Measurements from ENCODE around the gene MAMLD1.

Gene MAMLD1

DNA sequence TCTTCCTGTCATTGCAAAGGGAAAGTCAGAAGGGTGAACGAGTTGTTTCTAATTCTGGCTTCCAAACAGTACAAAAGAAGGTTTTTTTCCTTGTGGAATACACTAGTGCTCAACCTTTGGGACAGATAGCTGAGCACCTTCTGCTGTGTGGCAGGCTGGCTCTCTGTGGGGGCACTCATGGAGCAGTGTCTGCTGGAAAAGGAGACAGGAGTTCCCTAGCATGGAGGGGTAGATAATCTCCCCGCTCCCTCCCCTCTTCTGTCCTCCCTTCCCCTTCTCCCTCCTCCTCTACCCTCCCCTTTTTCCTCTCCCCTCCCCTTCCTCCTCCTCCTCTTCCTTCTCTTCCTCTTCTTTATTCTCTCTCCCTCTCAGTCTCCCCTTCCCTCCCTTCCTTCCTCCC is 142.9 kb downstream of the MAMLD1 start:
- Histone ChIP-seq H3F3A (ENCODE audit: control insufficient read depth, insufficient read depth) (no peaks in the 10 kb centered on the region), H3K4me2 (ENCODE audit: low read length) (no peak overlapping the region)

DNA sequence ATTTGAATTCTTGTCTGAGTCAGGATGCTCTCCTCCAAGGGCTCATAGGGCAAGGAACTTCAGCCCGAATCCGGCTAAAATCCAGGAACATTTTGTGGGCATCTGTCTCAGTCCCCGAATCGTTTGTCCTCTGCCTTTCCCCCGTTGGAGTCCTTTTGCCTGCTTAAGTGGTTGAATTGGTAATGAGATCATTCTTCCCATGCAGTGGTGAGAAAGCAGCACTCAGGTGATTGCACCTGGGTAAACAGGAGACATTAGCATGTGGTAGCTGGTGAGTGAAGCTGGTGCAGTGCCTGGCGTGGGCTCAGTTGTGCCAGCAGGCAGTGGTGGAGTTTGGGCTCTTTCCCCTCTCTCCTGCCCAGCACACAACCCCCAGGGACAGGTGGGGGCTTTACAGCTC is 143.4 kb downstream of the MAMLD1 start:
- H3F3A ChIP-seq (ENCODE audit: control insufficient read depth, insufficient read depth), result no peaks in the 10 kb centered on the region
- no peaks in the 10 kb centered on the region for H3K27me3 ChIP-seq (ENCODE audit: control insufficient read depth, low read length)
- no peaks in the 10 kb centered on the region for H3K79me2 ChIP-seq (ENCODE audit: control insufficient read depth, low read length)
- no peaks in the 10 kb centered on the region for H3K4me1 ChIP-seq (ENCODE audit: control insufficient read depth, low read length)
- no peaks in the 10 kb centered on the region for H3K36me3 ChIP-seq (ENCODE audit: control insufficient read depth, low read length)
- no peak overlapping the region for H3K4me3 ChIP-seq (ENCODE audit: low read length)
- H3K9me3 ChIP-seq (ENCODE audit: control insufficient read depth, insufficient read depth, low read length), result no peaks in the 10 kb centered on the region
- H3K27ac ChIP-seq (ENCODE audit: low read depth, low read length), result no peak overlapping the region
- H3K9me2 ChIP-seq (replicated peaks; ENCODE audit: control insufficient read depth, low read length), result no peaks in the 10 kb centered on the region
- no peaks in the 10 kb centered on the region for H4K20me1 ChIP-seq (ENCODE audit: control insufficient read depth, insufficient read depth, low read depth, low read length)
- no peak overlapping the region for H3K4me2 ChIP-seq (ENCODE audit: low read length)
- TF ChIP-seq, protein P1, sequence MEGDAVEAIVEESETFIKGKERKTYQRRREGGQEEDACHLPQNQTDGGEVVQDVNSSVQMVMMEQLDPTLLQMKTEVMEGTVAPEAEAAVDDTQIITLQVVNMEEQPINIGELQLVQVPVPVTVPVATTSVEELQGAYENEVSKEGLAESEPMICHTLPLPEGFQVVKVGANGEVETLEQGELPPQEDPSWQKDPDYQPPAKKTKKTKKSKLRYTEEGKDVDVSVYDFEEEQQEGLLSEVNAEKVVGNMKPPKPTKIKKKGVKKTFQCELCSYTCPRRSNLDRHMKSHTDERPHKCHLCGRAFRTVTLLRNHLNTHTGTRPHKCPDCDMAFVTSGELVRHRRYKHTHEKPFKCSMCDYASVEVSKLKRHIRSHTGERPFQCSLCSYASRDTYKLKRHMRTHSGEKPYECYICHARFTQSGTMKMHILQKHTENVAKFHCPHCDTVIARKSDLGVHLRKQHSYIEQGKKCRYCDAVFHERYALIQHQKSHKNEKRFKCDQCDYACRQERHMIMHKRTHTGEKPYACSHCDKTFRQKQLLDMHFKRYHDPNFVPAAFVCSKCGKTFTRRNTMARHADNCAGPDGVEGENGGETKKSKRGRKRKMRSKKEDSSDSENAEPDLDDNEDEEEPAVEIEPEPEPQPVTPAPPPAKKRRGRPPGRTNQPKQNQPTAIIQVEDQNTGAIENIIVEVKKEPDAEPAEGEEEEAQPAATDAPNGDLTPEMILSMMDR (IDR thresholded peaks at IDR 0.05; ENCODE audit: low read depth, low read length, poor library complexity, severe bottlenecking), result no peak
- TF ChIP-seq EZH2phosphoT487 (IDR thresholded peaks at IDR 0.05; ENCODE audit: borderline replicate concordance, low read length), result no peak

More for the DNA sequence above, 142.9 kb downstream of the MAMLD1 start:
- H3K79me2 ChIP-seq (ENCODE audit: control insufficient read depth, low read length), result no peaks in the 10 kb centered on the region
- no peak for TF ChIP-seq EZH2phosphoT487 (IDR thresholded peaks at IDR 0.05; ENCODE audit: borderline replicate concordance, low read length)
- TF ChIP-seq, protein P1 (IDR thresholded peaks at IDR 0.05; ENCODE audit: low read depth, low read length, poor library complexity, severe bottlenecking), result no peak
- H3K4me1 ChIP-seq (ENCODE audit: control insufficient read depth, low read length), result no peaks in the 10 kb centered on the region
- H3K27me3 ChIP-seq (ENCODE audit: control insufficient read depth, low read length), result no peaks in the 10 kb centered on the region
- no peak overlapping the region for H3K27ac ChIP-seq (ENCODE audit: low read depth, low read length)
- H4K20me1 ChIP-seq (ENCODE audit: control insufficient read depth, insufficient read depth, low read depth, low read length), result no peaks in the 10 kb centered on the region
- H3K36me3 ChIP-seq (ENCODE audit: control insufficient read depth, low read length), result no peaks in the 10 kb centered on the region
- H3K4me3 ChIP-seq (ENCODE audit: low read length), result no peak overlapping the region
- H3K9me2 ChIP-seq (replicated peaks; ENCODE audit: control insufficient read depth, low read length), result no peaks in the 10 kb centered on the region
- H3K9me3 ChIP-seq (ENCODE audit: control insufficient read depth, insufficient read depth, low read length), result no peaks in the 10 kb centered on the region

DNA sequence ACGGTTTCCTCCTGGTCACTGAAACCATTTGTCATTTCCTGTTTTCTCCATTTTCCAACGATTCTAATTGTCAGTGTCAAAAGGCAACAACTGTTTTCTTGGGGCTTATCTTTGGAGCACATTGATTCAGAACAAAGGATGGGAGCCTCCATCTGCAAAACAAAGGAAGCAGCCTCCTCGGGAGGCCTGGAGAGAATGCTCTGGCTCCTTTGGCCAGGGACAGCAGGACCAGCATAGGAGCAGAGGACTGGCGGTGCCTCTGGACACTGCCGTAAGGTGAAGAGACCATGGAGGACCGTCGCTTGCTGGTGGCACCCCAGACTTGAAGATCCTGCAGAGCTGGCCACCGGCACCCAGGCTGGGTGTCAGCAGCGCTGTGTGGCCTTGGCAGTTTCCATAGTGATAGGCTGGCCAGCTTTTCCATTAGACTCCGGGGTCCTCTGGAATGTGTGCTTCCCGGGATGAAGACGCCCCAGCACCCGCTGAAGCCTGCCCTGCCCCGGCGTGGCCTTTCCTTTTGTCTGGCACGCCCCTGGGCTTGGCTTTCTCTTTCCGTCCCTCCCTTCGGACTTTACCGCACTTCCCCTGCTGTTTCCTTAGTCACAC is 144.2 kb downstream of the MAMLD1 start:
- H3K9me2 ChIP-seq (replicated peaks; ENCODE audit: control insufficient read depth, low read length), result no peaks in the 10 kb centered on the region
- H3K79me2 ChIP-seq (ENCODE audit: control insufficient read depth, low read length), result no peaks in the 10 kb centered on the region
- H3K36me3 ChIP-seq (ENCODE audit: control insufficient read depth, low read length), result no peaks in the 10 kb centered on the region
- H4K20me1 ChIP-seq (ENCODE audit: control insufficient read depth, insufficient read depth, low read depth, low read length), result no peaks in the 10 kb centered on the region
- H3F3A ChIP-seq (ENCODE audit: control insufficient read depth, insufficient read depth), result no peaks in the 10 kb centered on the region
- H3K27me3 ChIP-seq (ENCODE audit: control insufficient read depth, low read length), result no peaks in the 10 kb centered on the region
- no peaks in the 10 kb centered on the region for H3K9me3 ChIP-seq (ENCODE audit: control insufficient read depth, insufficient read depth, low read length)
- TF ChIP-seq EZH2phosphoT487 (IDR thresholded peaks at IDR 0.05; ENCODE audit: borderline replicate concordance, low read length), result no peak
- TF ChIP-seq, protein P1 (IDR thresholded peaks at IDR 0.05; ENCODE audit: low read depth, low read length, poor library complexity, severe bottlenecking), result no peak
- no peaks in the 10 kb centered on the region for H3K4me1 ChIP-seq (ENCODE audit: control insufficient read depth, low read length)
- no peak overlapping the region for H3K27ac ChIP-seq (ENCODE audit: low read depth, low read length)
- H3K4me3 ChIP-seq (ENCODE audit: low read length), result no peak overlapping the region
- no peak overlapping the region for H3K4me2 ChIP-seq (ENCODE audit: low read length)
